DMS 273 (cell line): ENCODE measurements around the gene NAT8L.

Experiments
- DNase-seq: peaks from one replicate; lab custom pipeline; 2025; ENCODE audit not compliant: unreplicated experiment; lab: John Stamatoyannopoulos, UW

NAT8L gene

GRCh38 chr4:2063557-2064275, 4.6 kb downstream of the NAT8L start:
- DNase-seq = no peak

- DNase-seq = no peak
Measured at GRCh38 chr4:2064276-2064991, 5.3 kb downstream of the NAT8L start.

- no peak for DNase-seq
Measured at GRCh38 chr4:2065106-2065930, 6.2 kb downstream of the NAT8L start.

DNA sequence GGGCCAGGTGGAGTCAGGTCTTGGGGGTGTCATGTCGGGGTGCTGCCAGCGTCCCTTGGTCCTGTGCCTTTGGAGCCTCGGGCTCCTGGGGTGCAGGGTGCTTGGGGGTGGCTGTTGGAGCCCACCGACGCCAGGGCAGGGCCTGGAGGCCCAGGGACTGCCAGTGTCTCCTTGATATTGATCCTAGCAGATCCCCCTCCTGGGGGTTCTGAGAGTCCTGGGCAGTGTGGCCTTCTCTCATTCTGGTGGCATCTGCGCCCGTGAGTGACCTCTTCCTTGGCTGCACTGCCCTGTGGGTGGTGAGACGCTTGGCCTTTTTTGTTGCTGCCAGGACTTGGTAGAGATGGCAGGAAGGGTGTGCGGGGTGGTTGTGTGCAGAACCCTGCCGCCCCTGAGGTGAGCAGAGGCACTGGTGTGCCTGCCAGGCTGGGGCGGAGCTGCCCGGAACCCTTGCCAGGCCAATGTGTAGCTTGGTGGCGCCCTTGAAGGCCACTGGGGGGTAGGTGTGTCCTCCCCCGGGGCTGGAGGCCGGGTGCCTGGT, 7.0 kb downstream of the NAT8L start:
- no peak for DNase-seq

DNA sequence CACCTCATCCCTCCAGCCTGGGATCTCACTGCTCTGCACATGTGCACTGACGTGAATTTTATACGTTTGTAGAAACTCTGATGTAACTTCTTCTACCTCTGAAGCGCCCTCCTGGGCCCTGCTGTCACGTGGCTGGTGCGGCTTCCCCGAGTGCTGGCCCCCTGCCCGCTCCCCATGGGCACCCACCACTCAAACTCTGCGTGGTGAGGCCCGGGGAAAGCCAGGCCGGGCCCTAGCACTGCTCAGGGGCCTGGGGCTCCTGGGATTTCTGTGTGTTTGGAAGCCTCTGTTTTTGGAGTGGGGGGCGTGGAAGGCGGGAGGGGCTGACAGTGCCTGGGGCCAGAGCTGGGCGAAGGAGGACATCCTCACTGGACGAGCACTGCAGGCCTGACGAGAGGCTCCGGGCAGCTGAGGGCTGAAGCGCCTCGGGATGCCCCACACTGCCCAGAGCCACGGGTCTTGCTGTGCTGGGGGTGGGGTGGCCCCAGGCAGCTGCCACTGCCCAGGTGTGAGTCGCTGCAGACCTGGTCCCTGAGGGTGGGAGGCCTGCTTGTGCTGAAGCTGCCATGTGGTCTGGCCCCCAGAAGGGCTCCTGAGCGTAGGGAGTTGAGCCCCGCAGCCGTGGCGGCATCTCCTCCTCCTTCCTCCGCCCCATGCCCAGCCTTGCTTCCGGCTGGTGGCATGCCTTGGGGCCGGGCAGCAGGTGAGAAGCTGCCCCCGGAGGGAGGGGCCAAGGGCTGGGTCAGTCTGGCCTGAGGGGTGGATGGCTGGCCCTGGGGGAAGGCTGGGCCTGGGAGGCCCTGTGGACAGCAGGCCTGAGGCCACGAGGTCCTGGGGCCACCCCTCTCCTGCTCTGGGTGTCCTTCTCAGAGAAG, 7.7 kb downstream of the NAT8L start:
- DNase-seq = no peak

DNA sequence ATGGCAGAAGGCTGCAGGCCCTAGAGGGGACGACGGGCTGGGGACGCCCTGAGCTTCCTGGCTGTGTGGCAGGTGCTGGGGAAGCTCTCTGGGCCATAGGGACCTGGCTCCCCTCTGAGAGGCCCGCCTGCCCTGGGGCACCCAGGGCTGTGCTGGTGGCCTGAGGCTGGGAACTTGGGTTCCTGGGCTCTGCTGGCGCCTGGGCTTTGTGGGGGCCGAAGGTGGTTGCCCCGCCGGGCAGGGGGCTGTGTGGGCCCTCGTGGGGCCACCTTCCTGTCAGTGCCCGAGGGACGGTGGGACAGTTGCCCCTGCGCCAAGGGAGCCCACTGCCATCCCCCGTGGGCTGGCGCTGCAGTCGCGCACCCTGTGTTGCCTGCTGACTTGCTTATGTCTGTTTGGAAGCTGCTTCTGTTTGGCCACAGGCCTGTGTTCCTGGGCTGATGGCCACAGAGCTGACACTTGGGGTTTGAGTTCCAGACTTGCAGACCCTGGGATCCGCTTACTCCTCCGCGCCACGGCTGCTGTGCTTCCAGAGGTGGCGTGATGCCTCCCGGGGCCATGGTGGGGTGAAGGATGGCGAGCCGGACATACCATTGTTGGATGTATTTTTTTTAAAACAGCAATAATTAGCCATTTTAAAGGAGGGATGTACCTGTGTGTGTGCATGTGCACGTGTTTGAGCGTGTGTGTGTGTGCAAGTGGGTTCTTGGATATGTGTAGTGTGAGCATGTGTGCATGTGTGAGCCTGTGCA, 8.5 kb downstream of the NAT8L start:
- no peak for DNase-seq

- DNase-seq = no peak
Measured at GRCh38 chr4:2068198-2068470, 9.0 kb downstream of the NAT8L start.

- DNase-seq = no peak
Measured at GRCh38 chr4:2068566-2068965, 9.4 kb downstream of the NAT8L start.

- DNase-seq = no peak
Measured at GRCh38 chr4:2069161-2069971, 10.2 kb downstream of the NAT8L start.

DNA sequence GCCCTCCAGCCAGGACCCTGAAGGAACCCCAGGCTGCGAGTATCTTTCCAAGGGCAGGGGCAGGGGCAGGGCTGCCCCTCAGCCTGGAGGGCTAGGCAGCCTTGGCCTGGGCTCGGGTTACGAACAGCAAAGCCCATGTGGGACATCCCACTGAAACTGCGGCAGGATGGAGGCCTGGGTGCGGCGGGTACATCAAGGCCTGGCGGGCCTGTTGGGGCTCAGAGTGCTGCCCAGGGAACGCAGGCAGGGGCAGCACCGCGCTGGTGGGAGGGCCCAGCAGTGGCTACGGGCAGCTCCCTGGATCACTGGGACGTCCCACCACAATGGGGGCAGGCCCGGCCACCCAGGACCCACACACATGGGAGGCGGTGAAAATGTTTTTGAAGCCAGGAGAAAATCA, 10.9 kb downstream of the NAT8L start:
- DNase-seq = no peak

DNA sequence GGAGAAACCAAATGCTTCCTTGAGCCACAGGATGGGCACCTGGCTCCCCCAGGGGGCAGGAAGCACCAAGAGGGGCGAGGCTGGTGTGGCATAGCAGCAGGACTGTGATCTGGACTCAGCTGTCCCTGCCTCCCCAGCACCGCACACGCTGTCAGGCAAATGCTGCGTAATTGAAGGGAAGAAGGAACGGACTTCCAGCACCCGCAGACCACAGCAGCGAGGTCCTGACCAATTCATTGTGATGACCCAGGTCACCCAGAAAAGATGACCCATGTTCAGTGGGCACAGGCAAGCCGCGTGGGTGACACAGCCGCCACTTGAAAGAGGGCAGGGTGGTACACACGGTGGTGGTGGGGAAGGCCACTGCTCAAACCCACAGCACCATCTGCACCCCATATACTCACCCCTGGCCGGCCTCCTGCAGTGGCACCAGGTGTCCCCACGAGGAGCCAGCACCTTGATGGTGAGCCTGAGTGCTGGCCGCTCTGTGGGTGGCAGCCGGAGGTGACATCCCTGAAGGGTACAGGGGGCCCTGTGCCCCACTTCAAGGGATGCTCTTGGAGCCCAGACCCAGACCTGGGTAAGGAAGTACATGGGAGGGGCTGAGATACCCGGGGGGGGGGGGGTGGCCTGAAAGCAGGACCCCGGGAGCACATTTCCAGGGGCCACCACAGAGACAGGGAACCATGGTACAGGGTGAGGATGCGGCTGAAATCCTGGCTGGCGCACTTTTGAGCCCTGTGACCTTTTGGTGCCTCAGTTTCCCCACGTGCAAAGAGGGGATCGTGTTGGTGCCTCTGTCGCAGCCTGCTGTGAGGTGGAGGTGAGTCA, 11.5 kb downstream of the NAT8L start:
- DNase-seq = no peak

DNA sequence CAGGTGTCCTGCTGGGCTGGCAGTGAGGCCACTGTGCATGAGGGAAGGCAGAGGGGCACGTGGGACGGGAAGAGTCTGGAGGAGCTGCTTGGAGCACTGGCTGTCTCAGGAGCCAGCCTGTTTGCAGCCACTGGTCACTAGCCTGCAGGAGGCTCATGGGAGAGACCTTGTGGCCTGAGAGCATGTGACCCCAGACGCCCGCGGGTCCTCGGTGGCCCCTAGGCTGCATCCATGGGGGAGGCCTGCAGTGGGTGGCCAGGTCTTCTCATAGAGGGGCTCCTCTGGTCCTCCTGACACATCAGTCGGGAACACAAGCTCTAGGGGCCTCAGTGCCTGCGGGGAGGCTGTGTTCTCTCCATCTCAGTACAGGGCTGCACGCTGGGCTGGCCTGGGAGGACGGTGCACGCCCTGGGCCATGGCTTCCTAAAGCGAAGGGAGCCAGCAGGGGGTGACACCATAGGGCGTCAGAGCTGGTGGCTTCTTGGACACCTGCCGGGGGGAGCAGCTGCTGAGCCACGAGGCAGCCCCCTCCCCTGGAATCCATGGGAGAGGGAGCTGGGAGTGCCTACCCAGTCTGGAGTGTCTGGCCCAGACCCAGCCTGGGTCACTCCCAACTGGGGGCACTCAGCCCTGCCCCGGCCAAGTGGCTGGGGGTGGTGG, 12.3 kb downstream of the NAT8L start:
- DNase-seq = no peak

GRCh38 chr4:2071912-2072867, 13.1 kb downstream of the NAT8L start:
- DNase-seq = no peak

- DNase-seq = no peak
Measured at GRCh38 chr4:2072971-2073807, 14.1 kb downstream of the NAT8L start.

- no peak for DNase-seq
Measured at GRCh38 chr4:2073808-2074481, 14.8 kb downstream of the NAT8L start.
